Measurements from ENCODE around the gene COL5A1.

DNA sequence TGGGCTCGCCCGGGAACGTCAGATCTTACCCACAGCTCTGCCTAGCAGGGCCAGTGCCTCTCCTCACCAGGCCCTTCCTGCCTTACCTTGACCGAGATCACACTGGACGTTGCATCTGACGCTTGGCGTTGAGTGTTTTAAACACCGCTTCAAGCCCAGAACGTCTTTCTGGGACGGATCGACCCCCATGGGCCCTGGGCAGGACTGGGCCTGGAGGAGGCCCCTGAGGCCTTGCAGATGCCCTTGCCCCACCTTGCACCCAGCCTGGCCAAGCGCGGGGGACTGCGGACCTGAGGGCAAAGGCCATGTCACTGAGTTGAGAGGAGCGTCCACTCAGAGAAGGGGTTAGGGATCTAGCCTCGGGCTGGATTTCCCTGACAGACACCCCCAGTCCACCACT, 174.7 kb downstream of the COL5A1 start:
- TF ChIP-seq, protein P1, sequence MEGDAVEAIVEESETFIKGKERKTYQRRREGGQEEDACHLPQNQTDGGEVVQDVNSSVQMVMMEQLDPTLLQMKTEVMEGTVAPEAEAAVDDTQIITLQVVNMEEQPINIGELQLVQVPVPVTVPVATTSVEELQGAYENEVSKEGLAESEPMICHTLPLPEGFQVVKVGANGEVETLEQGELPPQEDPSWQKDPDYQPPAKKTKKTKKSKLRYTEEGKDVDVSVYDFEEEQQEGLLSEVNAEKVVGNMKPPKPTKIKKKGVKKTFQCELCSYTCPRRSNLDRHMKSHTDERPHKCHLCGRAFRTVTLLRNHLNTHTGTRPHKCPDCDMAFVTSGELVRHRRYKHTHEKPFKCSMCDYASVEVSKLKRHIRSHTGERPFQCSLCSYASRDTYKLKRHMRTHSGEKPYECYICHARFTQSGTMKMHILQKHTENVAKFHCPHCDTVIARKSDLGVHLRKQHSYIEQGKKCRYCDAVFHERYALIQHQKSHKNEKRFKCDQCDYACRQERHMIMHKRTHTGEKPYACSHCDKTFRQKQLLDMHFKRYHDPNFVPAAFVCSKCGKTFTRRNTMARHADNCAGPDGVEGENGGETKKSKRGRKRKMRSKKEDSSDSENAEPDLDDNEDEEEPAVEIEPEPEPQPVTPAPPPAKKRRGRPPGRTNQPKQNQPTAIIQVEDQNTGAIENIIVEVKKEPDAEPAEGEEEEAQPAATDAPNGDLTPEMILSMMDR (IDR thresholded peaks at IDR 0.05), result no peak
- no peak for TF ChIP-seq POLR2A (IDR thresholded peaks at IDR 0.05)
